SK-N-SH treated with all-trans-retinoic acid at 6 μM for 48 hours (cell line): ENCODE measurements around the gene GH1.

Source experiments
- ATAC-seq: fragments of 200-7000 bp; cut with Tn5 transposase; 3 replicates; pipeline ENCODE4 v1.9.1; 2020; ENCODE audit warnings: mild to moderate bottlenecking, moderate library complexity
- ARNTL ChIP-seq: fragments of 450-650 bp; formaldehyde crosslinking; IDR thresholded peaks from 2 replicates; pipeline ENCODE4 v1.5.0; 2020; ENCODE audit warnings: low read depth, mild to moderate bottlenecking, moderate library complexity, borderline replicate concordance
- CREB5 ChIP-seq: fragments of 250-450 bp; sonication (Bioruptor Pico); IDR thresholded peaks from 2 replicates; pipeline ENCODE4 v1.5.1; 2020; ENCODE audit warnings: low read depth, mild to moderate bottlenecking, moderate library complexity
- CSDC2 ChIP-seq: fragments of 250-450 bp; sonication (Bioruptor Pico); IDR thresholded peaks from 2 replicates; pipeline ENCODE4 v1.5.0; 2020; ENCODE audit warnings: mild to moderate bottlenecking, moderate library complexity
- CSRNP3 ChIP-seq: fragments of 250-450 bp; sonication (Bioruptor Pico); IDR thresholded peaks from 2 replicates; pipeline ENCODE4 v1.5.1; 2021; ENCODE audit warnings: mild to moderate bottlenecking, moderate library complexity
- ESRRG ChIP-seq: fragments of 250-450 bp; sonication (Bioruptor Pico); IDR thresholded peaks from 2 replicates; pipeline ENCODE4 v1.6.1; 2021; ENCODE audit warnings: mild to moderate bottlenecking
- GLIS3 ChIP-seq: fragments of 250-450 bp; sonication (Bioruptor Pico); IDR thresholded peaks from 2 replicates; pipeline ENCODE4 v1.5.0; 2020; ENCODE audit warnings: mild to moderate bottlenecking, moderate library complexity
- ISL1 ChIP-seq: fragments of 250-450 bp; sonication (Bioruptor Pico); IDR thresholded peaks from 2 replicates; pipeline ENCODE4 v2.1.2; 2022; ENCODE audit warnings: mild to moderate bottlenecking, moderate library complexity
- OSR1 ChIP-seq: fragments of 250-450 bp; sonication (Bioruptor Pico); IDR thresholded peaks from 2 replicates; pipeline ENCODE4 v1.8.0; 2022; ENCODE audit warnings: moderate library complexity, mild to moderate bottlenecking, inconsistent platforms
- PATZ1 ChIP-seq: fragments of 250-450 bp; sonication (Bioruptor Pico); IDR thresholded peaks from 2 replicates; pipeline ENCODE4 v1.8.0; 2020; ENCODE audit warnings: mild to moderate bottlenecking, moderate library complexity, borderline replicate concordance
- POU6F1 ChIP-seq: fragments of 250-450 bp; sonication (Bioruptor Pico); IDR thresholded peaks from 2 replicates; pipeline ENCODE4 v1.8.0; 2021; ENCODE audit warnings: low read depth, mild to moderate bottlenecking, moderate library complexity, borderline replicate concordance
- PPARA ChIP-seq: fragments of 250-450 bp; sonication (Bioruptor Pico); IDR thresholded peaks from 2 replicates; pipeline ENCODE4 v1.5.0; 2020; ENCODE audit warnings: mild to moderate bottlenecking, borderline replicate concordance
- RARB ChIP-seq: fragments of 250-450 bp; sonication (Bioruptor Pico); IDR thresholded peaks from 2 replicates; pipeline ENCODE4 v1.8.0; 2021; ENCODE audit warnings: mild to moderate bottlenecking, moderate library complexity
- SNAI2 ChIP-seq: fragments of 250-450 bp; sonication (Bioruptor Pico); IDR thresholded peaks from 2 replicates; pipeline ENCODE4 v1.5.0; 2020; ENCODE audit warnings: mild to moderate bottlenecking, moderate library complexity
- TOX ChIP-seq: fragments of 250-450 bp; sonication (Bioruptor Pico); IDR thresholded peaks from 2 replicates; pipeline ENCODE4 v1.8.0; 2021; ENCODE audit warnings: mild to moderate bottlenecking, moderate library complexity, borderline replicate concordance
- TSHZ2 ChIP-seq: fragments of 250-450 bp; sonication (Bioruptor Pico); IDR thresholded peaks from 2 replicates; pipeline ENCODE4 v1.5.0; 2020; ENCODE audit warnings: mild to moderate bottlenecking, moderate library complexity
- ZC3H10 ChIP-seq: fragments of 250-450 bp; sonication (Bioruptor Pico); IDR thresholded peaks from 2 replicates; pipeline ENCODE4 v1.5.1; 2021; ENCODE audit warnings: mild to moderate bottlenecking, moderate library complexity
- ZFP3 ChIP-seq: fragments of 250-450 bp; sonication (Bioruptor Pico); IDR thresholded peaks from 2 replicates; pipeline ENCODE4 v1.5.0; 2020; ENCODE audit warnings: mild to moderate bottlenecking, moderate library complexity
- ZFP30 ChIP-seq: fragments of 450-650 bp; formaldehyde crosslinking; IDR thresholded peaks from 2 replicates; pipeline ENCODE4 v1.5.0; 2022; ENCODE audit warnings: mild to moderate bottlenecking, moderate library complexity
- ZNF70 ChIP-seq: fragments of 450-650 bp; formaldehyde crosslinking; IDR thresholded peaks from 2 replicates; pipeline ENCODE4 v1.5.0; 2020; ENCODE audit warnings: mild to moderate bottlenecking, moderate library complexity
- ZNF8 ChIP-seq: fragments of 450-650 bp; formaldehyde crosslinking; IDR thresholded peaks from 2 replicates; pipeline ENCODE4 v1.5.0; 2020; ENCODE audit warnings: mild to moderate bottlenecking, moderate library complexity

The GH1 gene

GRCh38 chr17:63928172-63928666, 9.6 kb upstream of the GH1 start:
- no peak for ATAC-seq
- no peak for TF ChIP-seq ISL1 (CRISPR knock-in tag)
- TF ChIP-seq GLIS3 (CRISPR knock-in tag), result no peak
- no peak for TF ChIP-seq SNAI2 (CRISPR knock-in tag)
- TF ChIP-seq CREB5 (CRISPR knock-in tag), result no peak
- no peak for TF ChIP-seq ZFP30 (CRISPR knock-in tag)
- no peak for TF ChIP-seq CSRNP3 (CRISPR knock-in tag)
- no peak for TF ChIP-seq ZNF70 (CRISPR knock-in tag)
- TF ChIP-seq POU6F1 (CRISPR knock-in tag), result no peak
- no peak for TF ChIP-seq TSHZ2 (CRISPR knock-in tag)
- TF ChIP-seq, all 23 proteins: peak for 0

GRCh38 chr17:63927464-63928171, 9.0 kb upstream of the GH1 start:
- TF ChIP-seq PPARA (no peak), TOX (CRISPR knock-in tag) (no peak), ZC3H10 (CRISPR knock-in tag) (no peak), RARB (CRISPR knock-in tag) (no peak), OSR1 (CRISPR knock-in tag) (no peak), ZNF8 (CRISPR knock-in tag) (no peak), CREB5 (CRISPR knock-in tag) (no peak), ZFP3 (no peak), ZFP30 (CRISPR knock-in tag) (no peak), CSRNP3 (CRISPR knock-in tag) (no peak), GLIS3 (CRISPR knock-in tag) (no peak), ARNTL (no peak)

GRCh38 chr17:63926164-63926563, 7.5 kb upstream of the GH1 start:
- no peak for ATAC-seq
- TF ChIP-seq POU6F1 (CRISPR knock-in tag) (no peak), CSDC2 (no peak), ESRRG (no peak), ISL1 (CRISPR knock-in tag) (no peak), ZC3H10 (CRISPR knock-in tag) (no peak), SNAI2 (CRISPR knock-in tag) (no peak), TOX (CRISPR knock-in tag) (no peak), PPARA (no peak), ZNF8 (CRISPR knock-in tag) (no peak), RARB (CRISPR knock-in tag) (no peak), PATZ1 (CRISPR knock-in tag) (no peak), CREB5 (CRISPR knock-in tag) (no peak), OSR1 (CRISPR knock-in tag) (no peak), ZFP3 (no peak)

More at GRCh38 chr17:63927464-63928171, 9.0 kb upstream of the GH1 start:
- no peak for ATAC-seq
